Keratinocyte (primary cell): ENCODE measurements around the gene NHP2. TPM values are rescaled to one million over a fixed set of nuclear protein-coding genes. Genes with fewer than 3 reads are reported as not detected.
A peak's percentile ranks its signal among the peaks of the same experiment; 100 is the strongest.
"Not testable (repeated sequence)": the region's sequence is repeated elsewhere in the genome, so short reads cannot be mapped to it uniquely, and the experiment has no call there.

Experiments
- DNase-seq: peaks from one replicate; pipeline ENCODE4 v3.0.0-alpha.2; 2011; ENCODE audit warnings: low read depth, missing footprints, low spot score
- FAIRE-seq: peaks from 2 replicates; lab custom pipeline; 2011; peaks lifted over from hg19 to GRCh38; lab: Jason Lieb, UNC
- H2AFZ ChIP-seq: 2 replicates; pipeline ENCODE4 v1.6.0; 2012; ENCODE audit warnings: low read length, control low read depth, inconsistent platforms; ENCODE audit not compliant: control insufficient read depth
- H3K27ac ChIP-seq: 2 replicates; pipeline ENCODE4 v1.5.1; 2011; ENCODE audit warnings: low read length; ENCODE audit not compliant: control insufficient read depth, insufficient read depth
- H3K27me3 ChIP-seq: 3 replicates; pipeline ENCODE4 v1.6.0; 2011; ENCODE audit warnings: low read length; ENCODE audit not compliant: control insufficient read depth, insufficient read depth; ENCODE audit errors: extremely low read depth
- H3K36me3 ChIP-seq, 2 experiments: 2 replicates in 1 of 2; 3 replicates in 1 of 2; pipeline ENCODE4 v1.5.1; 2011; ENCODE audit warnings: low read length in 2 of 2, mild to moderate bottlenecking in 1 of 2; ENCODE audit not compliant: control insufficient read depth in 2 of 2, insufficient read depth in 2 of 2; ENCODE audit errors: extremely low read depth in 1 of 2
- H3K4me1 ChIP-seq: 3 replicates; pipeline ENCODE4 v1.5.1; 2011; ENCODE audit warnings: low read length; ENCODE audit not compliant: control insufficient read depth, insufficient read depth; ENCODE audit errors: extremely low read depth
- H3K4me2 ChIP-seq: 3 replicates; pipeline ENCODE4 v1.6.0; 2011; ENCODE audit warnings: low read depth, low read length; ENCODE audit not compliant: control insufficient read depth, insufficient read depth; ENCODE audit errors: extremely low read depth
- H3K4me3 ChIP-seq, 3 experiments: fragments of 200-600 bp in 1 of 3; sonication (generic) in 1 of 3; 2 replicates in 2 of 3; 3 replicates in 1 of 3; pipeline ENCODE4 v1.5.1; 2011 to 2016; ENCODE audit warnings: low read length in 3 of 3, mild to moderate bottlenecking in 3 of 3, control low read depth in 2 of 3, inconsistent platforms in 1 of 3, low read depth in 1 of 3, mixed read lengths in 1 of 3, mixed run types in 1 of 3, moderate library complexity in 1 of 3; ENCODE audit not compliant: control insufficient read depth in 2 of 3, insufficient read depth in 2 of 3; ENCODE audit errors: extremely low read depth in 1 of 3
- H3K79me2 ChIP-seq: 2 replicates; pipeline ENCODE4 v1.6.0; 2012; ENCODE audit warnings: low read length; ENCODE audit not compliant: control insufficient read depth, insufficient read depth
- H3K9ac ChIP-seq: 3 replicates; pipeline ENCODE4 v1.6.0; 2011; ENCODE audit warnings: low read length; ENCODE audit not compliant: control insufficient read depth, insufficient read depth; ENCODE audit errors: extremely low read depth
- H3K9me1 ChIP-seq: 3 replicates; pipeline ENCODE4 v1.6.0; 2011; ENCODE audit warnings: low read length; ENCODE audit not compliant: control insufficient read depth, insufficient read depth; ENCODE audit errors: extremely low read depth
- H3K9me3 ChIP-seq: 2 replicates; pipeline ENCODE4 v1.5.1; 2012; ENCODE audit warnings: low read depth, low read length; ENCODE audit not compliant: control insufficient read depth
- H4K20me1 ChIP-seq: 3 replicates; pipeline ENCODE4 v1.6.0; 2011; ENCODE audit warnings: low read length; ENCODE audit not compliant: control insufficient read depth, insufficient read depth; ENCODE audit errors: extremely low read depth
- CTCF ChIP-seq, 3 experiments: IDR thresholded peaks in 1 of 3; conservative IDR thresholded peaks in 1 of 3; optimal IDR thresholded peaks in 1 of 3; 2 replicates in 2 of 3; 3 replicates in 1 of 3; pipeline versions ENCODE3 to v1.5.1; 2011; ENCODE audit warnings: low read length in 3 of 3, mild to moderate bottlenecking in 3 of 3, moderate library complexity in 2 of 3, control low read depth in 1 of 3, inconsistent platforms in 1 of 3; ENCODE audit not compliant: insufficient read depth in 2 of 3; ENCODE audit errors: extremely low read depth in 1 of 3
- EZH2 ChIP-seq: IDR thresholded peaks from one replicate; pipeline ENCODE4 v1.6.1; 2012; ENCODE audit warnings: inconsistent platforms, mild to moderate bottlenecking, low read length, moderate library complexity
- dilution Hi-C: fragments of 300-500 bp; cut with MboI; formaldehyde crosslinking; loops from one replicate; pipeline ENCODE4 v1.7.0; 2020; ENCODE audit warnings: low sequenced_read_pairs; ENCODE audit not compliant: extremely low pct_ligation_motif_present
- polyA plus RNA-seq, 5 experiments: library from polyadenylated mRNA; depleted of rRNA in 3 of 5; stranded (reverse) in 3 of 5; stranded (forward) in 1 of 5; unstranded in 1 of 5; fragments of >200 nt; gene quantifications; 1 replicate in 1 of 5; 2 replicates in 3 of 5; 3 replicates in 1 of 5; pipeline versions ENCODE4 v1.2.1 to v1.2.3, GENCODE V29; 2011 to 2012; ENCODE audit warnings: missing spikeins in 2 of 5, low read depth in 1 of 5, low replicate concordance in 1 of 5

The NHP2 gene
- polyA plus RNA-seq, 1 donor (not counting 4 experiments of a cell fraction or from before 2014, with no cell fraction given): 186 TPM

GRCh38 chr5:178199581-178200434, 46.1 kb upstream of the NHP2 start:
- TF ChIP-seq EZH2 (no peak), CTCF (optimal IDR thresholded peaks at IDR 0.05 in 1 of 3, IDR thresholded peaks at IDR 0.05 in 1 of 3, conservative IDR thresholded peaks at IDR 0.05 in 1 of 3; ENCODE audit: extremely low read depth in 1 of 3, insufficient read depth in 2 of 3, low read length in 3 of 3) (no peak)
- no peaks in the 10 kb centered on the region for H3K9me3 ChIP-seq
- H3K36me3 ChIP-seq: no peaks in the 10 kb centered on the region
- H3K4me2 ChIP-seq: peak overlapping the region; percentile 47
- H3K79me2 ChIP-seq: peaks cover 7% of the 10 kb centered on the region
- H3K27ac ChIP-seq: no peak overlapping the region
- H3K27me3 ChIP-seq: no peaks in the 10 kb centered on the region
- H4K20me1 ChIP-seq: no peaks in the 10 kb centered on the region
- H2AFZ ChIP-seq: no peak overlapping the region
- no peak for DNase-seq
- H3K4me3 ChIP-seq: no peak overlapping the region
- dilution Hi-C loops: no loop called here
- FAIRE-seq: peak; percentile 51
- H3K4me1 ChIP-seq: peaks cover 15% of the 10 kb centered on the region
- H3K9ac ChIP-seq: no peak overlapping the region
- no peaks in the 10 kb centered on the region for H3K9me1 ChIP-seq

- Histone ChIP-seq H2AFZ (no peak overlapping the region), H3K9ac (no peak overlapping the region), H3K9me3 (no peaks in the 10 kb centered on the region), H4K20me1 (no peaks in the 10 kb centered on the region), H3K27ac (no peak overlapping the region), H3K27me3 (peaks cover 6% of the 10 kb centered on the region), H3K4me1 (peaks cover 15% of the 10 kb centered on the region), H3K4me3 (no peak overlapping the region), H3K4me2 (no peak overlapping the region), H3K9me1 (no peaks in the 10 kb centered on the region), H3K36me3 (no peaks in the 10 kb centered on the region), H3K79me2 (no peaks in the 10 kb centered on the region)
- TF ChIP-seq EZH2 (no peak), CTCF (optimal IDR thresholded peaks at IDR 0.05 in 1 of 3, IDR thresholded peaks at IDR 0.05 in 1 of 3, conservative IDR thresholded peaks at IDR 0.05 in 1 of 3; ENCODE audit: extremely low read depth in 1 of 3, insufficient read depth in 2 of 3, low read length in 3 of 3) (no peak)
- no peak for DNase-seq
- FAIRE-seq: no peak
- dilution Hi-C loops: no loop called here
Observed at GRCh38 chr5:178198706-178199105, 45.0 kb upstream of the NHP2 start.

GRCh38 chr5:178198151-178198550, 44.5 kb upstream of the NHP2 start:
- H4K20me1 ChIP-seq, H3K9me1 ChIP-seq, FAIRE-seq, DNase-seq, H3K27ac ChIP-seq, dilution Hi-C loops, H2AFZ ChIP-seq, H3K36me3 ChIP-seq, H3K4me2 ChIP-seq, H3K9me3 ChIP-seq, H3K27me3 ChIP-seq, H3K4me3 ChIP-seq, H3K79me2 ChIP-seq, H3K9ac ChIP-seq: not testable (repeated sequence)
- H3K4me1 ChIP-seq: peaks cover 15% of the 10 kb centered on the region
